Muscle layer of colon (tissue), 2 donors: Measurements from ENCODE around the gene MYT1.
A peak's percentile ranks its signal among the peaks of the same experiment; 100 is the strongest.

Experiments used
- H3K27ac ChIP-seq: one replicate; pipeline ENCODE4 v1.7.0; 2013; ENCODE audit warnings: low read depth, mild to moderate bottlenecking, low read length, moderate library complexity
- H3K27me3 ChIP-seq, 2 donors: one replicate each; pipeline ENCODE4 v1.7.0; 2013; ENCODE audit warnings: low read length in 2 of 2, mild to moderate bottlenecking in 2 of 2; ENCODE audit not compliant: insufficient read depth in 2 of 2, control insufficient read depth in 1 of 2
- H3K36me3 ChIP-seq: one replicate; pipeline ENCODE4 v1.7.0; 2013; ENCODE audit warnings: mild to moderate bottlenecking, low read length; ENCODE audit not compliant: insufficient read depth
- H3K4me1 ChIP-seq: one replicate; pipeline ENCODE4 v1.7.0; 2013; ENCODE audit warnings: mild to moderate bottlenecking, low read length; ENCODE audit not compliant: insufficient read depth
- H3K4me3 ChIP-seq, 2 donors: one replicate each; pipeline ENCODE4 v1.7.0; 2013; ENCODE audit warnings: low read length in 2 of 2, low read depth in 1 of 2, mild to moderate bottlenecking in 1 of 2, moderate library complexity in 1 of 2
- H3K9ac ChIP-seq: one replicate; pipeline ENCODE4 v1.7.0; 2013; ENCODE audit warnings: low read length
- H3K9me3 ChIP-seq: one replicate; pipeline ENCODE4 v1.7.0; 2013; ENCODE audit warnings: mild to moderate bottlenecking, low read length
- donor health status: abdominal sarcoma.
- donor health status: Adenocarcinoma of cecum.

MYT1 gene

DNA sequence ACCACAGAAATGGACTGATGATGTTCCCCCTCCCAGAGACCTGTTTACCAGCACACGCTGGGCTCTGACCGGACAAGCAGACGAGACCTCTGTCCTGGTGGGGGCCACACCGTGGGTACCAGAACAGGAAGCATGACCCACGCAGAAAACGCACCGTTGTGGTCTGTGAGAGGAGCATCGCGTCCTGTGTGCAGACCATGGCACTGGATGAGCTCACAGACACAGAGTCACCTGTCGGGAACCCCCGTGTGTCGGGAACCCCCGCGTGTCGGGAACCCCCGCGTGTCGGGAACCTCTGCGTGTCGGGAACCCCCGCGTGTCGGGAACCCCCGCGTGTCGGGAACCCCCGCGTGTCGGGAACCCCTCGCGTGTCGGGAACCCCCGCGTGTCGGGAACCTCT lies 37.4 kb downstream of the MYT1 start:
- H3K4me1 ChIP-seq = no peaks in the 10 kb centered on the region
- no peaks in the 10 kb centered on the region for H3K9me3 ChIP-seq
- H3K27ac ChIP-seq = no peak overlapping the region
- no peak overlapping the region for H3K4me3 ChIP-seq
- H3K9ac ChIP-seq = no peak overlapping the region
- H3K36me3 ChIP-seq = no peaks in the 10 kb centered on the region
- H3K27me3 ChIP-seq = peaks cover 0 to 12% of the 10 kb centered on the region in 2 donors

DNA sequence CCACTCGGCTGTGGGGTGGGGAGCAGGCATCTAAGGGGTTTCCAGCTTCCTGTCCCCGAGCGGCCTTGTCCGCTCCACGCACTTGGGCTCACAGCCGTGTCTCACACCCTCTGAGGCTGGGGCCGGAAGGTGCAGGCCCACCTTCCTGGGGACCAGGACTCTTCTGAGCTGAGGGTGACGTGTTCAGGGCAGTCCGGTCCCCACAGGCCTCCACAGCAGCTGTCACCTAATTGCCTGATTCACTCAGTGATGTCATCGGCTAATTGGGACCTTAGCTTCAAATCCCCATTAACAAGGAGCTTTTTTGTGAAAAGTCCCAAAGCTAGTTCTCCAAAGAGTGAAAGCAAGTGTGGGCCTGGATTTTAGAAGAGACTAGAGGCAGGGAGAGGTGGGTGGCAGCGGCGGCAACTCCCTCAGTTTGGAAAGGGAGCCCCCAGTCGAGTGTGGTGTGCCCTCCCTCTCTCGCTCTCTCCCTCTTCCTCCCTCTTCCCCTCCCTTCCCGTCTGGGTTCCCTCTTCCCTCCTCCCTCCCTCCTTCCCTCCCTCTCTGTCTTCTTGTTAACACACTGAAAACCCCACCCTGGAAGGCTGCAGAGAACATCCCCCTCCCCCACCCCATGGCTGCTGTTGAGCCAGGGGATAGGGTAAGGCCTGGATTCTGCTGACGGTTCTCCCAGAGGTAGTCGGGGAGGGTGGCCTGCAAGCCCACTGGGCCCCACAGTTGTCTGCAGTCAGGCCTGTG lies 39.0 kb downstream of the MYT1 start:
- no peak overlapping the region for H3K27ac ChIP-seq
- H3K9me3 ChIP-seq = no peaks in the 10 kb centered on the region
- no peaks in the 10 kb centered on the region for H3K36me3 ChIP-seq
- H3K4me1 ChIP-seq = no peaks in the 10 kb centered on the region
- H3K4me3 ChIP-seq = no peak overlapping the region
- H3K27me3 ChIP-seq = peaks cover 0 to 8% of the 10 kb centered on the region in 2 donors
- no peak overlapping the region for H3K9ac ChIP-seq

DNA sequence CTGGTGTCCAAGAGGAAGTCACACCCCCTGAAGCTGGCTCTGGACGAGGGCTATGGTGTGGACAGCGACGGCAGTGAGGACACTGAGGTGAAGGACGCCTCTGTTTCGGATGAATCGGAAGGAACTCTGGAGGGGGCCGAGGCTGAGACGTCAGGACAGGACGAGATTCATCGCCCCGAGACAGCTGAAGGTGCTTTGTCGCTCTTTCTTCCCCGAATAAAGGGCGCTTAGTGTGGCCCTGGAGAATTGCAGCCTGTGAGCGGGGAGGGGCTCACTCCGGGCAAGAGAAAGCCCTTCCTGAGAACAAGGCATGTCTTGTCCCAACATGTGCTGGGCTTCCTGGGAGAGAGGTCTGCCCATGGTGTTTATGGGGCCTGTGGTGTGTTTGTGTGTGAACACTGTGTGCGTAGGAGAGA lies 41.4 kb downstream of the MYT1 start:
- Histone ChIP-seq H3K4me3 (no peak overlapping the region), H3K27me3 (no peaks in the 10 kb centered on the region), H3K9me3 (no peaks in the 10 kb centered on the region), H3K36me3 (no peaks in the 10 kb centered on the region), H3K9ac (no peak overlapping the region), H3K27ac (no peak overlapping the region), H3K4me1 (no peaks in the 10 kb centered on the region)

DNA sequence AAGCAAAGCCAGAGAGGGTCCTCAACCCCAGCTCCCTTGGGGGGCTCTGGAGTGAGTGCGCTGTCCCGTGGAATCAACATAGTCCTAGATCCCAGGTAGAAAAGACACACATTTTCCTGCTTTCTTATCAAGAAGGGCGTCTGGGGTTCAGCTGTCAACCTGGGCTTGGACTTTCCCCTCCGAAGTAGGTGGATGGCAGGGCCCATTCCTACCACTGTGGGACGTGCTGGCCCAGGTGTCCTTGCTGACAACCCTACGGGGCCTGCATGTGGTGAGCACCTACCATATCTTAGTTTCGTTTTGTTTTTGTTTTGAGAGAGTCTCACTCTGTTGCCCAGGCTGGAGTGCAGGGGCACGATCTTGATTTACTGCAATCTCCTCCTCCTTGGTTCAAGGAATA lies 42.4 kb downstream of the MYT1 start:
- no peak overlapping the region for H3K4me3 ChIP-seq
- no peaks in the 10 kb centered on the region for H3K4me1 ChIP-seq
- no peak overlapping the region for H3K9ac ChIP-seq
- H3K9me3 ChIP-seq = no peaks in the 10 kb centered on the region
- H3K36me3 ChIP-seq = no peaks in the 10 kb centered on the region
- H3K27ac ChIP-seq = no peak overlapping the region
- H3K27me3 ChIP-seq = no peaks in the 10 kb centered on the region

DNA sequence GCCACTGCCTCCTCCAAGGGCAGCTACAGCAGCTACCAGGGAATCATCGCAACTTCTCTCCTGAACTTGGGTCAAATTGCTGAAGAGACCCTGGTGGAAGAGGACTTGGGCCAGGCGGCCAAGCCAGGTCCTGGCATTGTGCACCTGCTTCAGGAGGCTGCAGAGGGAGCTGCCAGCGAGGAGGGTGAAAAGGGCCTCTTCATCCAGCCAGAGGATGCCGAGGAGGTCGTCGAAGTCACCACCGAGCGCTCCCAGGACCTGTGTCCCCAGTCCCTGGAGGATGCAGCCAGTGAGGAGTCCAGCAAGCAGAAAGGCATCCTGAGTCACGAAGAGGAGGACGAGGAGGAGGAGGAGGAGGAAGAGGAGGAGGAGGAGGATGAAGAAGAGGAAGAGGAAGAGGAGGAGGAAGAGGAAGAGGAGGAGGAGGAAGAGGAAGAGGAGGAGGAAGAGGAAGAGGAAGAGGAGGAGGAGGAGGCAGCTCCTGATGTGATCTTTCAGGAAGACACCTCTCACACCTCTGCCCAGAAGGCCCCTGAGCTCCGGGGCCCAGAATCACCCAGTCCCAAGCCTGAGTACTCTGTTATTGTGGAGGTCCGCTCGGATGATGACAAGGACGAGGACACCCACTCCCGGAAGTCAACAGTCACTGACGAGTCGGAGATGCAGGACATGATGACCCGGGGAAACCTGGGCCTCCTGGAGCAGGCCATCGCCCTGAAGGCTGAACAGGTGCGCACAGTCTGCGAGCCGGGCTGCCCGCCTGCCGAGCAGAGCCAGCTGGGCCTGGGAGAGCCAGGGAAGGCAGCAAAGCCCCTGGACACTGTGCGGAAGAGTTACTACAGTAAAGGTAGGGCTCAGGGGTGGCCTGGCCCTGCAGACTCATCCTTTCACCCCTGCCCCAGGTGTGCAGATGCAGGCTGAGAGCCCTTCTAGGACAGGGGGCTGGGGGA lies 43.7 kb downstream of the MYT1 start:
- no peak overlapping the region for H3K4me3 ChIP-seq
- H3K9me3 ChIP-seq = no peaks in the 10 kb centered on the region
- peaks cover 7% of the 10 kb centered on the region for H3K4me1 ChIP-seq
- H3K36me3 ChIP-seq = no peaks in the 10 kb centered on the region
- H3K27me3 ChIP-seq = no peaks in the 10 kb centered on the region
- no peak overlapping the region for H3K9ac ChIP-seq
- H3K27ac ChIP-seq = no peak overlapping the region

DNA sequence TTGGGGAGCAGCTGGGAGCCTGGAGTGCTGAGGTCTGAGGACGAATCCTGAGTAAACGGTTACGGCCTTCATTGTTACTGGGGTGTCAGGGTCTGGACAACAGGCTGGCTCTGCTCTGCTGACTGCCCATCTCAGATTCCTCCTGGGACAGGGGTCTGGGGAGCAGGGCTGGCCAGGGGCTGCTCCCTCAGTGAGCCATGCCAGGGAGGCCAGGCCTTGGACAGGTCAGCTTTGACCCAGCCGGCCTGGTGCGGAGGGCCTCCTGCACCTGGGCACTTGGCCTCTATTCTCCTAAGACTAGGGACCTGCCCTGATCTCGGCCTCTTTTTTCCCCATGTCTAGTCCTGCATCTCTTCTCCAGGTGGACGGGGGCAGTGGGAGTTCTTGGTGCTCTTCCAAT lies 44.9 kb downstream of the MYT1 start:
- H3K4me1 ChIP-seq = peaks cover 19% of the 10 kb centered on the region
- no peak overlapping the region for H3K27ac ChIP-seq
- H3K9ac ChIP-seq = no peak overlapping the region
- H3K4me3 ChIP-seq = no peak overlapping the region
- H3K9me3 ChIP-seq = no peaks in the 10 kb centered on the region
- no peaks in the 10 kb centered on the region for H3K36me3 ChIP-seq
- no peaks in the 10 kb centered on the region for H3K27me3 ChIP-seq

DNA sequence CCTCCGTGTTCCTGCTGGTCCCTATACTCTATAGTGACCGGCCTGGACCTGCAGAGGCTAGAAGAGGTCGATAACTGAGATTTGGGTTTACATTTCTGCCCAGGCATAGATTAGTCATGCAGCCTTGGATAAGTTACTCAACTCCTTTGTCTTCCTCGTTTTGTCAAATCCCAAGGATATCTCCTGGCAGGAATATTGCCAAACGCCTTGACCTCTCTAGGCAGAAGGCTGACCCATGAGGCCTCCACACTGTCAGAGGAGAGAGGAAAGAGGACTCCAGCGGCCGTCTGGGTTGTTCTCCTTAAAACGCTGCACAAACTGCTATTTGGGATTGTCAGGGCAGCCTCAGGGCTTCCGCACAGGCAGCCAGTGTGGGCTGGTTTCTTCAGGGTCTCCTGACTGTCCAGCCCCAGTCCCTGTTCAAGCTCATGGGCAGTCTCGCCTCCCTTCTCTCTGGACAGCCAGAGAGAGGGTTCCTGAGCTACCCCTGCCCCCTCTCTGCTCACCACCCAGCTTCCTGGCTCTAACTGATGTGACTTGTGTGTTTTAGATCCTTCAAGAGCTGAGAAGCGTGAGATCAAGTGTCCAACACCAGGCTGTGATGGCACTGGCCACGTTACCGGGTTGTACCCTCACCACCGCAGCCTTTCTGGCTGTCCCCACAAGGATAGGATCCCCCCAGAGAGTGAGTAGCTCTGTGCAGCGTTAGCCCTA lies 46.6 kb downstream of the MYT1 start:
- no peak overlapping the region for H3K9ac ChIP-seq
- peaks cover 22% of the 10 kb centered on the region for H3K4me1 ChIP-seq
- no peak overlapping the region for H3K27ac ChIP-seq

DNA sequence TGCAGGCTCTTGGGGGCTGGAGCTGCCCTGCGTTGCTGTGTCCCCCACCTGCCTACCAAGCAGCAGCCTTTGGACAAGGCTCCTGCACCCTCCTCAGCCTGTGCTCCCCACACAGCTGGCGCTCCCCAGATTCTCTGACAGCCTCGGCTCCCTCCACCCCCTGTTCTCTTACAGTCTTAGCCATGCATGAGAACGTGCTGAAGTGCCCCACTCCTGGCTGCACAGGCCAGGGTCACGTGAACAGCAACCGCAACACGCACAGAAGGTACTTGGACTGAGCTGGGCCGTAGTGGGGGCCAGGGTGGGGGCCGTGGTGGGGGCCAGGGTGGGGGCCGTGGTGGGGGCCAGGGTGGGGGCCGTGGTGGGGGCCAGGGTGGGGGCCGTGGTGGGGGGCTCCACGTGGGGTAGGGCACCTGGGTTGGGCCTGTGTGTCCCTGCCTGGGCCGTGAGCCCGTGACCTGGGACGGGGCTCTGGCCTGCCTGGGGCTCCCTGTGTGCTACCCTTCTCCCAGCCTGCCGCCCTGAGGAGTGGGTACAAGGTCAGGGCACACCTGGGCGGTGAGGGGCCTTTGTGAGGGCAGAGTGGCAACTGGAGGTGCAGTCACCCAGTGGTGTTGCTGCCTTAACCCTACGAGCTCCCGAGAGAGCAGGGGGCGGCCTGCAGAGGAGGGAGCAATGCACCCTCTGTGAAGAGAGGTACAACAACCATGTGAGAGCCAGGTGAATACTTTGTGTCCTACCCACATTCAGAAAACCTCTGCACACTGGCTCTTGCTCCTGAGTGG lies 47.8 kb downstream of the MYT1 start:
- Histone ChIP-seq H3K9ac (no peak overlapping the region), H3K27me3 (no peaks in the 10 kb centered on the region), H3K4me3 (no peak overlapping the region), H3K9me3 (no peaks in the 10 kb centered on the region), H3K4me1 (peaks cover 29% of the 10 kb centered on the region), H3K27ac (peak overlapping the region; percentile 75), H3K36me3 (no peaks in the 10 kb centered on the region)

More for the DNA sequence above, 46.6 kb downstream of the MYT1 start:
- no peak overlapping the region for H3K4me3 ChIP-seq
- H3K27me3 ChIP-seq = no peaks in the 10 kb centered on the region
- H3K9me3 ChIP-seq = no peaks in the 10 kb centered on the region
- no peaks in the 10 kb centered on the region for H3K36me3 ChIP-seq

DNA sequence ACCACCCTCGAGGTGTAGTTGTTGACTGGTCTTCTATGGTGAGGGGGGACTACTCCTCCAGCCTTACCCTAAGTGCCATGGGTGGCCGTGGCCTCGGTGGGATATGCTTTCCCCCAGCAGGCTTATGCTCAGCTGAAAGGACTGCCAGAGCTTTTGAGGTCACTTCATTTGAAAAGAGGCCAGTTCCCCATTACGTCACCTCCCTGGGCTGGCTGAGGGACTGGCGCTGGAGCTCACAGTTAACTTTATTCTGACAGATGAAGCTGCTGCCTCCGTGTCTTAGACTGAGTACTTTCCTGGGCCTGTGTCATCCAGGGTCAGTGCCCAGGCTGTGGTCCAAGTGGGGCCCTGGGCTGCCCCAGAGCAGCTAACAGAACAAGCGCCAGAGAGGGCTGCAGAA lies 48.5 kb downstream of the MYT1 start:
- no peaks in the 10 kb centered on the region for H3K27me3 ChIP-seq
- no peak overlapping the region for H3K9ac ChIP-seq
- peaks cover 29% of the 10 kb centered on the region for H3K4me1 ChIP-seq
- no peak overlapping the region for H3K4me3 ChIP-seq
- H3K27ac ChIP-seq = peak overlapping the region; percentile 75
- H3K36me3 ChIP-seq = no peaks in the 10 kb centered on the region
- H3K9me3 ChIP-seq = no peaks in the 10 kb centered on the region

DNA sequence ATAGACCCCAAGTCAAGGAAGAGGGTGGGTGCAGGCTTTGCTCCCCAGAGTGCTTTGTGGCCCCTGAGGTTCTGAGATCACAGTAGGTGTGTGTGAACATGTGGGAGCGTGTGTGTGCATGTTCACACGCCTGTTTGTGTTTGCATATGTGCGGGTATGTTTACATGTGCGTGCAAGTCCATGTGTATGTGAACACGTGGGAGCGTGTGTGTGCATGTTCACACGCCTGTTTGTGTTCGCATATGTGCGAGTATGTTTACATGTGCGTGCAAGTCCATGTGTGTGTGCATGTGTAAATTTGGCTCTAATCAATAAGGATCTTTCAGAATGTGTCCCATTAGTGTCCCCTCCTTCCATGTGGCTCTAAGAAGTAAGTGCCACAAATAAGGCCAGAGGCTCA lies 49.9 kb downstream of the MYT1 start:
- H3K4me3 ChIP-seq = no peak overlapping the region
- H3K4me1 ChIP-seq = peaks cover 29% of the 10 kb centered on the region
- H3K27ac ChIP-seq = no peak overlapping the region
- no peaks in the 10 kb centered on the region for H3K36me3 ChIP-seq
- H3K9me3 ChIP-seq = no peaks in the 10 kb centered on the region
- H3K27me3 ChIP-seq = no peaks in the 10 kb centered on the region
- no peak overlapping the region for H3K9ac ChIP-seq

DNA sequence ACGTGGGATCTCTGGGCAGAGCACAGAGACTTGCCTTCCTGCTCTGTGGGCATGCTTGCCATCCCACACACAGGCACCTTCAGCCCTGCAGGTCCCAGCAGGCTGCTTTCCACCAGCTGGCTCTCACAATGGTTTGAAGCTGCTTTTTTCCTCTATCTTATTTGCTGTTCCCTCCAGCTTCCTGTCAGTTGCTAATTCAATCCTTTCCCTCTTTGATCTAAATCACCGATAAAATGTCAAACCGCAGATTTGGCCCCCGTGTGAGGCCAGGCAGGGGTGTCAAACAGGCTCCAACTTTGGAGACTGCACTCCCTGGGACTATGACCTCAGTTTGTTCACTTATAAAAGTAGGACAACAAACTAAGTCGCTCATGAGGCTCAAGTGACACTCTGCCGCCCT lies 50.7 kb downstream of the MYT1 start:
- Histone ChIP-seq H3K4me3 (no peak overlapping the region), H3K4me1 (peaks cover 29% of the 10 kb centered on the region), H3K27ac (no peak overlapping the region), H3K9me3 (no peaks in the 10 kb centered on the region), H3K9ac (no peak overlapping the region), H3K27me3 (no peaks in the 10 kb centered on the region), H3K36me3 (no peaks in the 10 kb centered on the region)
